C4-2B (cell line): Measurements from ENCODE around the gene MIEF1.

Source experiments
- ZFX ChIP-seq: fragments of 450-650 bp; IDR thresholded peaks from 2 replicates; pipeline ENCODE4 v1.6.1; 2017
- TF ChIP-seq, protein P1 (sequence below): fragments of 450-650 bp; conservative IDR thresholded peaks from 2 replicates; pipeline ENCODE4 v1.5.1; 2017; ENCODE audit warnings: mild to moderate bottlenecking

DNA sequence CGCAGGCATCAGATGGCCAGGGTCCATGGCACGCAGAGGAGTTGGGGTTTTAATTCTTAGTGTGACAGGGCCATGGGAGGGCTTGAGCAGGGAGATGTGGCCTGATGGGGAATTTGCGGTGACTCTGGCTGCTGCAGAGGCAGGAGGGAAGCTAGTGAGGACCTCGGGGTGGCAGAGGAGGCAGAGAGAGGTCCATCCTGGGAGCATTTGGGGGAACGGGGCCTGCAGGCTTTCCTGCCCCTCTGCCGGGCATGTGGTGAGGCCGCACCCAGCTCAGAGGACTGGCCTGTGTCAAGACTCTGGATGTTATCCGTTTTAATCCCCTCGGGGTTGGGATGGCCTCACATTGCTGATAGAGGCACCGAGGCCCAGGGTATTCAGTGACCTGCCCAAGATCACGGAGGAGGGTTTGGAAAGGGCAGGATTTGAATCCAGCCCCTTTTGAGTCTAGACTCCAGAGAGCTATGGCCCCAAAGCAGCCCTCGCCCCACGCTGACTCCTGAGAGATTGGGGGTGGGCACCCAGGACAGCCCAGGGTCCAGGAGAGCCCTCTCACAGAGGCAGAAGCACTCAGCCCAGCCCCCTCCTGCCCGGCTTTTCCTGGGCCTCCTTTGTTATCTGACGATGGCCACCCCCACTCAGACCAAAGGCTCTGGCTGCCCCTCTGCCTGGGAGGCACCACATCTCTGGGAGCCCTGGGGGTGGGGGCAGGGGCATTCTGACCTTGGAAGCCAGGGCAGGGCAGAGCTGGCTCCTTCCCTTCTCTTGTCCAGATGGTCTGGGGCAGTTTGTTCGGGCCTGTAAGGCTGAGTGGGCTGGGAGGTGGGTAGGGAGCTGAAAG is 31.4 kb upstream of the MIEF1 start:
- TF ChIP-seq, protein P1, sequence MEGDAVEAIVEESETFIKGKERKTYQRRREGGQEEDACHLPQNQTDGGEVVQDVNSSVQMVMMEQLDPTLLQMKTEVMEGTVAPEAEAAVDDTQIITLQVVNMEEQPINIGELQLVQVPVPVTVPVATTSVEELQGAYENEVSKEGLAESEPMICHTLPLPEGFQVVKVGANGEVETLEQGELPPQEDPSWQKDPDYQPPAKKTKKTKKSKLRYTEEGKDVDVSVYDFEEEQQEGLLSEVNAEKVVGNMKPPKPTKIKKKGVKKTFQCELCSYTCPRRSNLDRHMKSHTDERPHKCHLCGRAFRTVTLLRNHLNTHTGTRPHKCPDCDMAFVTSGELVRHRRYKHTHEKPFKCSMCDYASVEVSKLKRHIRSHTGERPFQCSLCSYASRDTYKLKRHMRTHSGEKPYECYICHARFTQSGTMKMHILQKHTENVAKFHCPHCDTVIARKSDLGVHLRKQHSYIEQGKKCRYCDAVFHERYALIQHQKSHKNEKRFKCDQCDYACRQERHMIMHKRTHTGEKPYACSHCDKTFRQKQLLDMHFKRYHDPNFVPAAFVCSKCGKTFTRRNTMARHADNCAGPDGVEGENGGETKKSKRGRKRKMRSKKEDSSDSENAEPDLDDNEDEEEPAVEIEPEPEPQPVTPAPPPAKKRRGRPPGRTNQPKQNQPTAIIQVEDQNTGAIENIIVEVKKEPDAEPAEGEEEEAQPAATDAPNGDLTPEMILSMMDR, result no peak
- no peak for TF ChIP-seq ZFX
